NCI-H2107 treated with DMSO at 0.1 percent for 48 hours (cell line): Measurements from ENCODE around the gene ARHGEF6.

ENCODE experiments used
- DNase-seq: peaks from one replicate; lab custom pipeline; 2025; ENCODE audit not compliant: unreplicated experiment; lab: John Stamatoyannopoulos, UW

ARHGEF6 gene

DNA sequence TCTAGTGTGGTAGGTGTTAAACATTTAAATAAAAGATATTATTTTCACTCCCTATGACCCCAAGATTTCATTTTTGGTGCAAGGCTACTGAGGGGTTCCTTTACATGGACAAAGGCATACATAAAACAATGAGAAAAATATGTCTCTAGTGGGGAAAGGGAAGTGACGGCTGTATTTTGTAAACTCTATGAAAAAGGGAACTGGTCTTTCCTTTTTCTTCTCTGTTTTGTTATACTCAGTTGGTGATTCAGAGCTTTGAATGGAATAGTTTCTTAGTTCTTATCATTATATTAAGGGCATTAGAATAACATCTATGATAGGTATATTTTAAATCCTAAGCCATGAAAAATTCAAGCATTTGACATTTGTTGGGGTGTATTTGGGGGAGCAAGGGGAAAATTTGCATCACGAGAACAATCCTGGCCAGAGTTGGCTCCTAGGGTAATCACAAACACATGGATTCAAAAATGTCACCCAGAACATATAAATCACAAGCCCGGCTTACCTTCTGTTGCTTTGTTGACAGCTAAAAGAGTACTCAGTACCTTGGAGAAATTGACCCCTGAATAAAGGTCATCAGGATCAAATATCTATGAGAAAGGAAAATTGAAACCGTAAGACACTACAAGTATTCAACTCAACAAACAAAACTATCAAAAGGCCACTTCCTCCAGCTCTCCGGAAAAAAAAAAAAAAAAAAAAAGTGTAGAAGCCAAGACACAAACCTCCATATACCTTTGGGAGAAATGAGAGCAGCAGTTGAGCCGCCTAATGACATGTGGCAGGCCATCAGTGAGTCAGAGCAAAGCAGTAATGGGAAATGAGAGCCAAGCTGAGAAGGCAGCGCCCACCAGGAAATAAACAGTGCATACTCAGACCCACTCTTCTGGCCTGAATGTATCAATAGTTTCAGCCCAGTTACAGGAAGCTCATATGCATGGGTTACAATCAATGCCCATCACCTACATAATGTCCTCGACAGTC is 33.4 kb downstream of the ARHGEF6 start:
- no peak for DNase-seq

DNA sequence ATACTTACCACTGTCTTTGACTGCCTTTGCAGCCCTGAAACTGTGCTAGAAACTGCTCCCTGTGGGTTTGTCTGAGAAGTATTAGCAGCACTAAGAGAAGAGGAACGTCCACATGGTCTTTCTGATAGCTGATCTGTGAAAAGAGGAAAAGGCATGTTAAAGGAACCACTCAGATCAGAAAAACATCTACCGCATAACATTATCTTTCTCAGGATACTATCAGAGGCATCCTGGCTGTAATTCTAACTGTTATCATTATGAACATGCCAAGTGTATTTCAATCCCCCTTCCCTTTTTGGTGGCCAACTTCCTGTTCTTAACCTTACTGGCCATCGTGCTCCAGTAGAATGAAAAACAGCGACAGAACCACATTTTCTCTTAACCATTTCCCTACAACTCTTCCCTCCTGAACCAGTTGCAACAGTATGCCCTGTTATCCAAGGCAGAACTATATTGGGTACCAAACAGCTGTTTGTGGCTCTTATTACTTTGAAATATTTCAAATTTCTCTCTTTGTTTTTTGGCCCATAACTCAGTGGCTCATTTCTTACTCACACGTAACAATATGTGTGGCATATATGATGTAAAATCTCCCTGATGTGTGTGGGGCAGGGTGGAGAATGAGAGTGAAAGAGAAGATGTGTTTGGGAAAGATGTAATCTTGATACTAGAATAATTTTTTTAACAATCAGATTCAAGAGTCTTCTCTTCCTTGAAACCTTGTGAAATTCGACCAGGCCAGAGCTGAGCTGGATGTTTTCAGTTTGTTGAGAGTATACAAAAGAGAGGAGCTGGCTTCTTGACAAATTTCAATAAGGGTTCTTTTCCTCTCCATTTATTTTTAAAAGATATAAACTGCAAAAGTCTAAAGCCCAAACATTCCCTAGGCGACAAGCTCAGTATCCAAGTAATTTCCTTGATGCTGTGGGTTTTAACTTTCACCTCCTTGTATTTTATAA is 35.2 kb downstream of the ARHGEF6 start:
- no peak for DNase-seq

DNA sequence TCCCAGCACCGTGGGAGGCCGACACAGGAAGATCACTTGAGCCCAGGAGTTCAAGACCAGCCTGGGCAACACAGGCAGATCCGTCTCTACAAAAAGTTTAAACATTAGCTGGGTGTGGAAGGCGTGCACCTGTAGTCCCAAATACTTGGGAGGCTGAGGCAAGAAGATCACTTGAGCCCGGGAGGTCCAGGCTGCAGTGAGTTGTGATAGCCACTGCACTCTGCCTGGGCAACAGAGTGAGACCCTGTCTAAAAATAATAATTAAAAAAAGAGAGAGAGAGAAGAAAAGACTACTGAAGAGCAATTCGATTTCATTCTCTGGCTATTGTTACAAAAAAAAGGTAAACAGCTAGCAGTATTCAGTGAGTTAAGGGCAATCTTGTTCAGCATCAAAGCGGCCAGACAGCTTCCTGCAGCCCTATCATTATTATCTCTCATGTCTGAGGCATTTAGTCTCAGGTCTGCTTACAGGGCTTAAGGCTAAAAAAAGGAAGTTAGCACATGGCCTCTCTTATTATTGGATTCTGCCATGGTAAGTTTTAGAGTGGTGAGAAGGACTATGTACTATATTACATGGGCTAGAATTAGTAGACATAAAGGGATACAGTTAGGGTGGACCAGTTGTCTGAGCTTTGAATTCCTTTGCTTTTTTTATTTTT is 37.9 kb downstream of the ARHGEF6 start:
- DNase-seq: no peak

DNA sequence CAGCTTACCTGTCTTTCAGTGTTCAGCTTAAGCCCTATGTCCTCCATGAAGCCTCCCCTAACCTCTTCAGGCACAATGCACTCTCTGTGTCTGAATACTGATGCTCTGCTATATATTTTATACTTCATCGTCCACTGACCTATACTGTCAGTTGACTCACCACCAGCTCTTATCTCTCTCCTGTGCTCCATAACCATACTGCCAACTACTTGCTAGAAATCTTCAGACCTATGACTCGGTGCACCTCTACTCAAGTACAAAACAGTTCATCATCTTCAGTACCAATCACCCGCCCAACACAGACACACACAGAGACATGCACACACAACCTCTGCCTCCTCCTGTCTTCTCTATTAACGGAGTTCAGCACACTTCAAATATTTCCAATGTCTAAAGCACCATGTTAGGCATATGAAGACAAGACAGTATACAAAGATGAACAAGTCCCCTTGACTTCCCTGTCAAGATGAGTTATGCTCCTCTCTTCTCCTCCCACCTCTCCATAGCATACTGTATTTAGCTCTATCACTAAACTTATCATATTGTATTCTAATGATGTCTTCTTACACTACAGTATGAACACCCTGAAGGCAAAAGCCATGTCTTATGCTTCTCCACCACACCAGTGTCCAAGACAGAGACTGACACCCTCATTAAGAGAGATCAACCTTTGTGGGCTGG is 42.5 kb downstream of the ARHGEF6 start:
- DNase-seq: no peak

DNA sequence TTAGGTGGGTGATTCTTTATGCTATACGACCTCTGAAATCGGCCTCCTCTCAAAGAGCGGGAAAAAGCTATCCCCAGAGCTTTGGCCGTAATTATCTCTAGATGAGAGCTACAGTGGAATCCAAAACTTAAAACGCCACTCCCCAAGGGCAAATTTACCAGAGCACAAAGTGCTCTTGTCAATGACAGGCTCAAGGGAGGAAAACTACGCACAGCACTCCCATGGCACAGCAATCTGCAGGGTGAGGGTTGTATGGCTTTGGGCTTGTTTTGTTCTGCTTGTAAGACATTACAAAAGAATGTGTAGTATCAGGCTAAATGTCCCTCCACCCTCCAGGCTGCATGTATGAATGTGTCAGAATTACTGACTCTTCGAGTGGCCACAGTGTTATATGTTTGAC is 44.0 kb downstream of the ARHGEF6 start:
- no peak for DNase-seq

DNA sequence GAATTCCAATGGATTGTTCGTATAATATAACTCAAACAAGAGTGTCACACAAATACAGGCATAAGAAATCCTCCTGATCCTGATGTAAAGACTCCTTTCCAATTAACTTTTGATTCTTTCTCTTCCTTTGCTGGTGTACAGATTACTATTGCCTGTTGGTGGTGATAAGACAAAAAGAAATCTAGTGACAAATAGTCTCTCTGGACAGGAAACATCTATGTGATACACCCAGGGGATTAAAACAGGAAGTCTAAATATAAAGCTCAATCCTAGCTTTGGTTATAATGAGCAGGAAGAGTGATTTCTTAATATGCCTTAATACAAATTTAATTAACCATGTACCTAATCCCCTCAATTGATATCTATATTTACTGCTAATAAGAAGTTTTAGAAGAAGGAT is 45.1 kb downstream of the ARHGEF6 start:
- DNase-seq: no peak

DNA sequence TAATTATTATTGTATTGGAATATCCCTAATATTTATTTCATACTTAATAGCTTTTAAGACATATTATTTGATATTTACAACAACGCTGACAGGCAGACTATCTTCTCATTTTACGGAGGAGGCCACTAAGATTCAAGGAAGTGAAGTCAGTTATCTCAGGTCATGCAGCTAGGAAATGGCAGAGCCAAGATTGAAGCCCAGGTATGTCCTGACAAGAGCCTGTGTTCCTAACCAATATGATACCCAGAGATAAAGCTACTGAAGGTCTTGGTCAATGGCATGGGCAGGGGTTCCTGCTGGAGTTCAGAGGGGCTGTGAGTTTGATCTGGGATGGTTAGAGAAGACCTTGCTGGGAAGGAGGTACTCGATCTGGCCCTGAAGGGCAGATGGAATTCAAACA is 47.1 kb downstream of the ARHGEF6 start:
- no peak for DNase-seq

DNA sequence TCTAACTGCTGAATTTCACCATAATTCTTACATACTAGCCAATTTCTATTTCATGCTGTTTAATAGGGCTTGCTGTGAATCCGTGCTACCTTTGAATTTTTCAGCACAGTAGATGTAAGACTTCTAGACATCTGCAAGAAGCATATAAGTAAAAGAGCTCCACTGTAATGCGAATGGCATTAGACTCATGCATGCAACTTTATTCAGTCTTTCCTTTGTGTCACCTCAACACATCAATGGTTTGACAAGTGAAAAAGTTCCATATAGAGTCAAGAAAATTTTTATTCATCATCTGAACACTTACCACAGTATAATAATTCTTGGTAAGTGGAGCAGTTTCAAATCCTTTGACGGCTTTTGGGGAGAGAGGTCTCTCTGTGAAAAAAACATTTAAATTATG is 48.9 kb downstream of the ARHGEF6 start:
- DNase-seq: no peak

DNA sequence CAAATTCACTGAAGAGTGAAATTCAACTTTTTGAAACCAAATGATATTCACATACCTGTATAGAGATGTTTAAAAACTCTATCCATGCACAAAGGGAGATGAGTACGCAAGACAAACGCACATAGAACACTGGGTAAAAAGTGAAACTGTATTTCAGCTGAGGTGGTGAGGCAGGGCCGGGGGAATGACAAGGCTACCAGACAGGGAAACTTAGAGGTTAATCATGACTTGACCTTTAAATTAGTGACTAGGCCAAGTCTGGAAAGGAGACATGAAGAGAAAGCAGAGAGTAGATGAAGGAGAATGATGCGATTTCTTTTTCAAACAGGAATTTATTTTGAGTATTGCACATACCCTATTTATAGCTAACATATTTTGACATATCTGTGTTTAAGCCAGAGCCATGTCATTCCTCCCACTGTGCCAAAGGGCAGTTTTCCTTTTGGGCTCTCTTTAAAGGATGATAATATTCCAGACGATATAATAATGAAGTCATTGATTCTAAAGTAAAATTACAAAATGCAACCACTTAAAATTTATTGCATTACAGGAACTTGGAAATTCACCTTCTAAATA is 49.4 kb downstream of the ARHGEF6 start:
- DNase-seq: no peak

DNA sequence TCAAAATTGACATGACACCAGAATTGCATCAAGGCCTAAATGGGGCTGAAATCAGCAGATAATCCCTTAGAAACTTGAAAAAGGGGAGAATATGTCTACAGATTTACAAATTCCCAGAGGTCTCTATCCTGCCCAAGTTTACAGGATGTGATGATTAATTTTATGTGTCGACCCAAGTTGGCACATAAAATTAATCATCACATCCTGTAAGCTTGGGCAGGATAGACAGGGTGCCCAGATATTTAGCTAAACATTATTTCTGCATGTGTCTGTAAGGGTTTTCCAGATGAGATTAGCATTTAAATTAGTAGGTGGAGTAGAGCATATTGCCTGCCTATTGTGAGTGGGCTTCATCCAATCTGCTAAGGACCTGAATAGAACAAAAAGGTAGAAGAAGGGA is 52.3 kb downstream of the ARHGEF6 start:
- no peak for DNase-seq

DNA sequence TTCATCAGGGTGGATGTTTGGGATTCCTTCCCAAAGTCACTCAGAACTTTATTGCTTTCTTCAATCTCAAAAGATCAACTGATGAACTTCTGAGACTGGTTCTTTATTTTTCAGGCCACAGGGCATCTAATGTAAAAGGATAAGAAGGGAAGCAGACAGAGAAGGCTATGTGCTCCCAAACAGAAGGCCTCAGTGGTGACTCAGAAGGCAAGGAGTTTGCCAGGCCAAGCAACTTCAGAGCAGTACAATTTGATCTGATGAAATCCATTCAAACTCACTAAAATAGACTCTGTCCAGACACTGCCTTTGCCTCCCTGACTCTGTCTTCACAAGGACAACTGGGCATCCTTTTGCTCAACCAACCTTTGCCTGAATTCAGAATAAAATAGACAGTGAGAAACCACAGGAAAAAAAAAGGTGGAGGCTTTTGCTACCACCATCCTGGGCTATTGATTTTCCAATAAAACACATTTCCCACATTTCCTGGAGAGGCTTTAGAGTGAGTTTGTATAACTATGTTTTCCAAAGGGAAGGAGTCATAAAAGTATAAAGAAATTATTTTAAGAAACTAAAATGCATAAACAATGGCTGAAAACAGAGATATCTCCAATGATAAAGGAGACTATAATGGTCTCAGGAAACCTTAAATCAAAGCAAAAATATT is 55.2 kb downstream of the ARHGEF6 start:
- DNase-seq: peak; percentile 11

DNA sequence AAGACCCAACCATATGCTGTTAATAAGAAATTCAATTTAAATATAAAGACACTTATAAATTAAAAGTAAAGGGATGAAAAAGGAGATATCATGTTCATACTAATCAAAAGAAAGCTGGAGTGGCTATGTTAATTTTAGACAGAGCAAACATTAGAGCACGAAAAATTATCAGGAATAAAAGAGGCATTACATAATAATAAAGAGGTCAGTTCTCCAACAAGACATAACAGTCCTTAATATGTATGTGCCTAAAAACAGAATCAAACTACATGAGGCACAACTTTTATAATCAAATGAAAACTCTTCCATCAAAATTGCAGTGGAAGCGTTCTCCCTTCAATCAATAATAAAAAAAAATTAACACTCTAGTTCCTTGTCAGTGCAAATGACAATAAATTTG is 62.6 kb downstream of the ARHGEF6 start:
- no peak for DNase-seq

DNA sequence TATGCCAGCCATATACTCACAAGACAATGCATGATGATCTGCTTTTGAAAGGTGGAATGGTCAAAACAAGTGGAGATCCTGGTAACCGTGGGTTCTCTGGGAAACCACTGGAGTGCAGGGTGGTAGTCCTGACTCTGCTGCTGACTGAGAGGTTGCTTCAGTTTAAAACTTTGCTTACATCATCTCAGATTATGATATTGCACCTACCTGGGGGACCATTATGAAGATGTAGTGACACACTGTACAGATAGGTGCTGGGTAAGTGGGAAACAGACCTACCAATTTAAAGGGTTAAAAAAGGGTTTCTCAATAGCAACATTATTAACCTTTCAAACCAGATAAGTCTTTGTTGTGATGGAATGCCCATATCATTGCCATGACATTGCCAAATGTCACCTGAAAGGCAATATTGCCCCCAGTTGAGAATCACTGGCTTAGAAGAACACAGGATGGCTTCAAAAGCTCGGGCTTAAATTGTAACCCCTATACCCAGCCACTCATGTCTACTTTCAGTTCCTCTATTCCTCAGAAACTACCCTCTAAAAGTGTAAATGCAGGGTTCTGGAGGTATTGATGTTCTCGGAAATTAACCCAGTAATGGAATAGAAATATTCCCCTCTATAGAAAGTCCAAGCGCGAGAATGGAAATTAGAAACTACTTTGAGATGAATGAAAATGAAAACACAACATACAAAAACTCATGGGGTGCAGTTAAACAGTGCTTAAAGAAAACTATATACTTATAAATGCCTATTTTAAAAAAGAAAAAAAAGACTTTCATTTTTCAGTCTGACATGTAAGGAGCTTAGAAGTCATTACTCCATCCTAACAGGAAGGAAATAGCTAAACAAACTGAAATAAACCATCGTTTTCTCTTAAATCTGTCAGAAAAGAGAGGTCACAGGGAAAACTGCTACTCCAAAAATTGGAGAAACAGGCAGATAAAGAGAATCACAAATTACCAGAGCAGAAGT is 65.8 kb downstream of the ARHGEF6 start:
- no peak for DNase-seq

DNA sequence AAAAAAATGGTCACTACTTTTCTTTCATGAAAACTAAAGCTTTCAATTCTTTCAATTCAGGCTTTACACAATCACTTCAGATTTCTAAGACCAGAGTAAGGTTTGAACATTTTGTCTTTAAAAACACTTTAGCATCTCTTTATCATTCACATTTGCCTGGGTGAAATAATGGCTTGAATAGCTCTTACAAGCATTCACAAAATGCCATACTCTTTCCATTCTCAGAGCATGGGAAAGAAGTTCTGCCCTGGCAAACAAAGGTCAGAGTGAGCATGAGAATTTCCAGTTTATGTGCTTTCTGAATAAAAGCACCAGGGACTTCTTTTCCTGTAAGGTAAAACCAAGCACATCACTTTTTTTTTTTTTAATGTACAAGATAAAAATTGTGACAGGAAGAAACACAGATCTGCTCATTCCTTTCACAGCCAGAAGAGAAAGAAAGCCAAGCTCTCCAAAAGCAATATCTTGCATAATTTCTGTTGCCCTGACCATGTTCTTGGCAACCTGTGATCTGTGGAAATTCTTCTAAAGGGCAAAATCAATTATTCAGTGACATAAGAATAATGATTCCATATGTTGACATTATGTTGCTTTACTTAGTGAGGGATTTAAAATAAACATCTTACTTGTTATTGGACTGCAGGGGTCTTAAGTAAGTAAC is 68.0 kb downstream of the ARHGEF6 start:
- DNase-seq: no peak

DNA sequence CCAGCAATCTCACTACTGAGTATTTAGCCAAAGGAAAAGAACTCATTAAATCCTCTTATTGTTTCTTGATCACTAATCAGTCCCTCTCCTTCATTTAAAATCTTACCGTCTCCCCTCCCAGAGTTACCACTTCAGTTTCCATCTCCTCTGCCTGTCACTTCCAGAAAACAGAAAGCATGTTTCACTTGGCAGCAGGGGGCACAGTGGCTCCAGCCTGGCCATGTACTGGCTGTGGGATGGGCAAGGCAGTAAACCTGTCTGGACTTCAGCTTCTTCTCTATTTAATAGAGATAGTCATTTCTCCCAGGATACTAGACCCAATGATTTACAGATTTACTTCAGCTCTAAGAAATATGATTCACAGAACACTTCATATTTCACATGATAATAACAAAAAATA is 69.6 kb downstream of the ARHGEF6 start:
- peak; percentile 42 for DNase-seq

DNA sequence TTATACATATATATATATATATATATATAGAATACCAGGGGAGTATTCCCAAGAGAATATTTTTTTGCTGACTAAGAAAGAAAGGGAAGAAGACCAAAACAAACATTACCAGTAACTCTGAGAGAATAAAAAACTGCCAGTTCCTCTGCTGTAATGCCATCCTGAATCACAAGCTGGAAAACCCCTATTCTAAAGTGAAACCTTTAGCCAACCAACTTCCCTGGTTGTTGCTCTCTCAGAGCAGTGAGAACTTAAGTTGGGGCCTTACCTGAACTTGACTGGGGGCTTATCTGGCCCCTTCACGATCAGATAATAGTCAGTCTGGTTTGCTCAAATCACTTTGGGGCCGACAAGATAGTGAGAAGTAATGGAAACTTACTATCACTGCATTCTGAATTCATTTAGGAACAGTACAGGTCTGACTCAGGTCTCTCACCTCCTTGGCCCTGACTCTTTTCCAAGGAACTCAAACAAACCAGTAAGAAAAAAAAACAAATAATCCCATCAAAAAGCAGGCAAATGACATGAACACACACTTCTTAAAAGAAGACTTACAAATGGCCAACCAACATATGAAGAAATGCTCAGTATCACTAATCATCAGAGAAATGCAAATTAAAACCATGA is 70.3 kb downstream of the ARHGEF6 start:
- no peak for DNase-seq

DNA sequence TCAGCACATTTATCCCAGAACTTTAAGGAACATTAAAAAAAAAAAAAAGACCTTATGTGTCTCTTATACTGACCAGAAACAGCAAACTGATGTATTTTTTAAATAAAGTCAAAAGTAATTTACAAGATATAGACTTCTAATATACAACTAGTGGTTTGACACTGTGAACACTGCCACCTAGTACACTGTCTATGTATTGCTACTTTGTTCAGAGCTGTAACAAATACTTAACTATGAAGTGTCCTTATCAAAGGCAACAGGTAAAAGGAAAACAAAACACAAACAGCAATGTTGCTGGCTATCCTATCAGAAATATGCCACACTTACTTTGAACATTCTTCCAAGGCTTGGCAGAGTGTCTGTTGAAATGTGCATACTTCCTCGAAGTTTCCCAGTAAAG is 72.4 kb downstream of the ARHGEF6 start:
- no peak for DNase-seq

DNA sequence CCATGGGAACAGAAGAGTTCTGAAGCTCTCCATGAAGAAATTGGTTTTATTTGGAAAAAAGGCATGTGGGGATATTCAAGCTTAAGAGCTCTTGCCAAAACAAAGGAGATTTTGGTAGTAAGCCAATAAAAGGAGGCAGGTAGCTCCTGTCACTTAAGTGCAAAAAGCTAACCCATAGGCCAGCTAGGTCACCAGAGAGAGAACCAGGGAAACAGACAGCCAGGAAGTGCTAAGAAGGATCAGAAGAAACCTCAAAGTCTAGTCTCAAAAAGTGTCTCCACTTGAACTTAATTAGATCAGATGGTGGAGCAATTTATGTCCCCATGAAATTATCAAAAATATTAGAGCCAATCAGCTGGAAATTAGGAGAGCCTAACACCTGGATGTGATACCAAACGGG is 83.6 kb downstream of the ARHGEF6 start:
- no peak for DNase-seq
